ENCODE data around the gene IFIT2.

DNA sequence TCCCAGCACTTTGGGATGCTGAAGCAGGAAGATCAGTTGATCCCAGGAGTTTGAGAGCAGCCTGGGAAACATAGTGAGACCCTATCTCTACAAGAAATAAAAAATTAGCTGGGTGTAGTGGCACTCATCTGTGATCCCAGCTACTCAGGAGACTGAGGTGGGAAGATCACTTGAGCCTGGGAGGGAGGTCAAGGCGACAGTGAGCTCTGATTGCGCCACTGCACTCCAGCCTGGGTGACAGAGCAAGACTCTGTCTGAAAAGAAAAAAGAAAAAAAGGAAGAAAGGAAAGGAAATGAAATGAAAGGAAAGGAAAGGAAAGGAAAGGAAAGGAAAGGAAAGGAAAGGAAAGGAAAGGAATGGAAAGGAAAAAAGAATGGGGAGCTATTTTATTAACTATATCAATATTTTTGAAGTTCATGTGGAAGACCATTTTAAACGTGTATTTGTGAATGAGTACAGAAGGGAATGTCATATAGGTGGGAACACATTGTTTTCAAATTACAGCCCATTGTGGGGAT lies 7.1 kb upstream of the IFIT2 start:
- TF ChIP-seq, protein P1, sequence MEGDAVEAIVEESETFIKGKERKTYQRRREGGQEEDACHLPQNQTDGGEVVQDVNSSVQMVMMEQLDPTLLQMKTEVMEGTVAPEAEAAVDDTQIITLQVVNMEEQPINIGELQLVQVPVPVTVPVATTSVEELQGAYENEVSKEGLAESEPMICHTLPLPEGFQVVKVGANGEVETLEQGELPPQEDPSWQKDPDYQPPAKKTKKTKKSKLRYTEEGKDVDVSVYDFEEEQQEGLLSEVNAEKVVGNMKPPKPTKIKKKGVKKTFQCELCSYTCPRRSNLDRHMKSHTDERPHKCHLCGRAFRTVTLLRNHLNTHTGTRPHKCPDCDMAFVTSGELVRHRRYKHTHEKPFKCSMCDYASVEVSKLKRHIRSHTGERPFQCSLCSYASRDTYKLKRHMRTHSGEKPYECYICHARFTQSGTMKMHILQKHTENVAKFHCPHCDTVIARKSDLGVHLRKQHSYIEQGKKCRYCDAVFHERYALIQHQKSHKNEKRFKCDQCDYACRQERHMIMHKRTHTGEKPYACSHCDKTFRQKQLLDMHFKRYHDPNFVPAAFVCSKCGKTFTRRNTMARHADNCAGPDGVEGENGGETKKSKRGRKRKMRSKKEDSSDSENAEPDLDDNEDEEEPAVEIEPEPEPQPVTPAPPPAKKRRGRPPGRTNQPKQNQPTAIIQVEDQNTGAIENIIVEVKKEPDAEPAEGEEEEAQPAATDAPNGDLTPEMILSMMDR (IDR thresholded peaks at IDR 0.05; ENCODE audit: low read depth, low read length) = no peak
- TF ChIP-seq EZH2phosphoT487 (IDR thresholded peaks at IDR 0.05; ENCODE audit: low read depth) = no peak

Data from OCI-LY3 (cell line).